GM23338 (cell line): Measurements from ENCODE around the gene MYH15. TPM values are rescaled to one million over a fixed set of nuclear protein-coding genes. Genes with fewer than 3 reads are reported as not detected.

Experiments used
- ATAC-seq: fragments of 200-7000 bp; cut with Tn5 transposase; 3 replicates; pipeline ENCODE4 v1.9.1; 2020
- DNase-seq: peaks from one replicate; pipeline ENCODE4 v3.0.0-alpha.2; 2015; ENCODE audit warnings: low spot score
- H2AFZ ChIP-seq: fragments of 200-600 bp; sonication (generic); 2 replicates; pipeline ENCODE4 v1.8.0; 2016; ENCODE audit warnings: antibody characterized with exemption, mild to moderate bottlenecking, moderate library complexity
- H3F3A ChIP-seq: fragments of 200-600 bp; sonication (generic); replicated peaks from 2 replicates; pipeline ENCODE4 v1.8.0; 2017; ENCODE audit warnings: antibody characterized with exemption, mixed run types, low read depth
- H3K27ac ChIP-seq: fragments of 200-600 bp; sonication (generic); 2 replicates; pipeline ENCODE4 v1.6.1; 2016; ENCODE audit warnings: low read depth
- H3K27me3 ChIP-seq: fragments of 200-600 bp; sonication (generic); 2 replicates; pipeline ENCODE4 v1.8.0; 2016; ENCODE audit warnings: mild to moderate bottlenecking, mixed run types, moderate library complexity; ENCODE audit not compliant: insufficient read depth
- H3K36me3 ChIP-seq: fragments of 200-600 bp; sonication (generic); 2 replicates; pipeline ENCODE4 v1.8.0; 2016; ENCODE audit warnings: mild to moderate bottlenecking; ENCODE audit not compliant: insufficient read depth
- H3K4me1 ChIP-seq: fragments of 200-600 bp; sonication (generic); 2 replicates; pipeline ENCODE4 v1.8.0; 2016; ENCODE audit warnings: mild to moderate bottlenecking, moderate library complexity; ENCODE audit not compliant: insufficient read depth
- H3K4me2 ChIP-seq: fragments of 200-600 bp; sonication (generic); 2 replicates; pipeline ENCODE4 v1.7.1; 2017; ENCODE audit warnings: mixed run types
- H3K4me3 ChIP-seq: fragments of 200-600 bp; sonication (generic); 2 replicates; pipeline ENCODE4 v1.6.1; 2016; ENCODE audit warnings: mixed run types
- H3K79me2 ChIP-seq: fragments of 200-600 bp; sonication (generic); replicated peaks from 2 replicates; pipeline ENCODE4 v1.8.0; 2017; ENCODE audit warnings: mild to moderate bottlenecking; ENCODE audit not compliant: insufficient read depth
- H3K9me2 ChIP-seq: fragments of 200-600 bp; sonication (generic); 2 replicates; pipeline ENCODE4 v1.8.0; 2017; ENCODE audit not compliant: insufficient read depth
- H4K20me1 ChIP-seq: fragments of 200-600 bp; sonication (generic); replicated peaks from 2 replicates; pipeline ENCODE4 v1.8.0; 2017; ENCODE audit warnings: mild to moderate bottlenecking; ENCODE audit not compliant: insufficient read depth
- H3K27ac Mint-ChIP-seq: 2 replicates; pipeline ENCODE4 v1.8.0; 2020; ENCODE audit warnings: inconsistent platforms, mild to moderate bottlenecking, moderate library complexity, mixed read lengths
- H3K27me3 Mint-ChIP-seq: 3 replicates; pipeline ENCODE4 v1.8.0; 2022; ENCODE audit warnings: low read depth, mild to moderate bottlenecking, moderate library complexity, mixed read lengths, inconsistent platforms; ENCODE audit not compliant: insufficient read depth, poor library complexity
- H3K36me3 Mint-ChIP-seq: 3 replicates; pipeline ENCODE4 v1.8.0; 2021; ENCODE audit warnings: low read depth, mild to moderate bottlenecking, inconsistent platforms, moderate library complexity, mixed read lengths
- H3K4me1 Mint-ChIP-seq: 3 replicates; pipeline ENCODE4 v1.8.0; 2020; ENCODE audit warnings: mild to moderate bottlenecking, inconsistent platforms, mixed read lengths
- H3K4me3 Mint-ChIP-seq: 3 replicates; pipeline ENCODE4 v1.8.0; 2021; ENCODE audit warnings: moderate library complexity, mild to moderate bottlenecking, inconsistent platforms, mixed read lengths
- H3K9me3 Mint-ChIP-seq: 3 replicates; pipeline ENCODE4 v1.8.0; 2020; ENCODE audit warnings: moderate library complexity, mild to moderate bottlenecking, inconsistent platforms, mixed read lengths
- CREB1 ChIP-seq: fragments of 250-450 bp; sonication (Bioruptor Pico); IDR thresholded peaks from 2 replicates; pipeline ENCODE4 v1.5.0; 2020; ENCODE audit warnings: low read depth, mild to moderate bottlenecking, moderate library complexity
- EZH2 ChIP-seq: fragments of 200-600 bp; sonication (generic); IDR thresholded peaks from one replicate; pipeline ENCODE4 v1.8.0; 2017; ENCODE audit warnings: antibody characterized with exemption, mild to moderate bottlenecking, low read depth; ENCODE audit not compliant: unreplicated experiment
- EZH2phosphoT487 ChIP-seq: fragments of 200-600 bp; sonication (generic); IDR thresholded peaks from one replicate; pipeline ENCODE4 v1.8.1; 2018; ENCODE audit warnings: antibody characterized with exemption; ENCODE audit not compliant: unreplicated experiment
- NANOG ChIP-seq: IDR thresholded peaks from 2 replicates; pipeline ENCODE4 v1.6.1; 2016; ENCODE audit warnings: antibody characterized with exemption, borderline replicate concordance
- POLR2AphosphoS5 ChIP-seq: IDR thresholded peaks from 2 replicates; pipeline ENCODE4 v1.6.1; 2016; ENCODE audit warnings: antibody characterized with exemption, low read depth
- STAT1 ChIP-seq: IDR thresholded peaks from one replicate; pipeline ENCODE4 v1.6.1; 2016; ENCODE audit warnings: antibody characterized with exemption; ENCODE audit not compliant: unreplicated experiment
- ZNF114 ChIP-seq: fragments of 250-450 bp; sonication (Bioruptor Pico); IDR thresholded peaks from 2 replicates; pipeline ENCODE4 v1.5.0; 2020; ENCODE audit warnings: mild to moderate bottlenecking, moderate library complexity
- ZNF331 ChIP-seq: fragments of 250-450 bp; sonication (Bioruptor Pico); IDR thresholded peaks from 2 replicates; pipeline ENCODE4 v1.5.0; 2020; ENCODE audit warnings: low read depth, mild to moderate bottlenecking, moderate library complexity
- polyA plus RNA-seq: library from polyadenylated mRNA; unstranded; fragments of >200 nt; fragmentation: Nextera tagmentation; extraction: Ambion mirVana; gene quantifications from 2 replicates; pipeline ENCODE4 v1.2.1, GENCODE V29; 2016
- total RNA-seq: library from RNA; depleted of rRNA; stranded (reverse); fragments of >200 nt; shearing (Covaris generic); gene quantifications from 2 replicates; pipeline ENCODE4 v1.2.3, GENCODE V29; 2014
- TF ChIP-seq, protein P1 (sequence below), 2 experiments: fragments of 200-600 bp in 1 of 2; sonication (generic) in 1 of 2; conservative IDR thresholded peaks; 2 replicates each; pipeline versions ENCODE4 v1.5.1 to v1.6.1; 2016 to 2017; ENCODE audit warnings: antibody characterized with exemption in 2 of 2, low read depth in 2 of 2, mild to moderate bottlenecking in 2 of 2, moderate library complexity in 1 of 2
- TF ChIP-seq, protein P2 (sequence below): fragments of 250-450 bp; sonication (Bioruptor Pico); IDR thresholded peaks from 2 replicates; pipeline ENCODE4 v1.5.0; 2020; ENCODE audit warnings: mild to moderate bottlenecking, moderate library complexity

Gene MYH15
- total and polyA plus RNA-seq, 2 experiments from 2014 or later, result 0.07 TPM; not detected in 1

- no peak overlapping the region for H2AFZ ChIP-seq
- no peaks in the 10 kb centered on the region for H4K20me1 ChIP-seq
- no peaks in the 10 kb centered on the region for H3K27me3 ChIP-seq
- 0 out of 2 replicates have a peak, but pooled peaks cover 10% of the 10 kb centered on the region for H3K9me2 ChIP-seq
- Mint-ChIP-seq H3K4me1 (no peaks in the 10 kb centered on the region), H3K36me3 (no peaks in the 10 kb centered on the region), H3K27ac (no peak overlapping the region), H3K9me3 (no peaks in the 10 kb centered on the region; the same call in 2 of the 3 replicates), H3K4me3 (no peak overlapping the region), H3K27me3 (no peaks in the 10 kb centered on the region)
- H3K4me3 ChIP-seq, result no peak overlapping the region
- H3F3A ChIP-seq, result no peaks in the 10 kb centered on the region
- no peaks in the 10 kb centered on the region for H3K79me2 ChIP-seq
- H3K4me1 ChIP-seq, result no peaks in the 10 kb centered on the region
- TF ChIP-seq NANOG (no peak), EZH2 (no peak)
- TF ChIP-seq, protein P1, sequence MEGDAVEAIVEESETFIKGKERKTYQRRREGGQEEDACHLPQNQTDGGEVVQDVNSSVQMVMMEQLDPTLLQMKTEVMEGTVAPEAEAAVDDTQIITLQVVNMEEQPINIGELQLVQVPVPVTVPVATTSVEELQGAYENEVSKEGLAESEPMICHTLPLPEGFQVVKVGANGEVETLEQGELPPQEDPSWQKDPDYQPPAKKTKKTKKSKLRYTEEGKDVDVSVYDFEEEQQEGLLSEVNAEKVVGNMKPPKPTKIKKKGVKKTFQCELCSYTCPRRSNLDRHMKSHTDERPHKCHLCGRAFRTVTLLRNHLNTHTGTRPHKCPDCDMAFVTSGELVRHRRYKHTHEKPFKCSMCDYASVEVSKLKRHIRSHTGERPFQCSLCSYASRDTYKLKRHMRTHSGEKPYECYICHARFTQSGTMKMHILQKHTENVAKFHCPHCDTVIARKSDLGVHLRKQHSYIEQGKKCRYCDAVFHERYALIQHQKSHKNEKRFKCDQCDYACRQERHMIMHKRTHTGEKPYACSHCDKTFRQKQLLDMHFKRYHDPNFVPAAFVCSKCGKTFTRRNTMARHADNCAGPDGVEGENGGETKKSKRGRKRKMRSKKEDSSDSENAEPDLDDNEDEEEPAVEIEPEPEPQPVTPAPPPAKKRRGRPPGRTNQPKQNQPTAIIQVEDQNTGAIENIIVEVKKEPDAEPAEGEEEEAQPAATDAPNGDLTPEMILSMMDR (conservative IDR thresholded peaks at IDR 0.05; ENCODE audit: low read depth in 2 of 2), result no peak
- H3K4me2 ChIP-seq, result no peak overlapping the region
- no peak overlapping the region for H3K27ac ChIP-seq
- H3K36me3 ChIP-seq, result no peaks in the 10 kb centered on the region
- no peak for DNase-seq
- ATAC-seq, result no peak
Observed at GRCh38 chr3:108354562-108354961, 155.8 kb downstream of the MYH15 start.

- H3K27ac Mint-ChIP-seq, result no peak overlapping the region
- TF ChIP-seq ZNF114 (CRISPR knock-in tag), result no peak
- no peak for TF ChIP-seq EZH2
- TF ChIP-seq, protein P1 (conservative IDR thresholded peaks at IDR 0.05; ENCODE audit: low read depth in 2 of 2), result no peak
- TF ChIP-seq, protein P2, sequence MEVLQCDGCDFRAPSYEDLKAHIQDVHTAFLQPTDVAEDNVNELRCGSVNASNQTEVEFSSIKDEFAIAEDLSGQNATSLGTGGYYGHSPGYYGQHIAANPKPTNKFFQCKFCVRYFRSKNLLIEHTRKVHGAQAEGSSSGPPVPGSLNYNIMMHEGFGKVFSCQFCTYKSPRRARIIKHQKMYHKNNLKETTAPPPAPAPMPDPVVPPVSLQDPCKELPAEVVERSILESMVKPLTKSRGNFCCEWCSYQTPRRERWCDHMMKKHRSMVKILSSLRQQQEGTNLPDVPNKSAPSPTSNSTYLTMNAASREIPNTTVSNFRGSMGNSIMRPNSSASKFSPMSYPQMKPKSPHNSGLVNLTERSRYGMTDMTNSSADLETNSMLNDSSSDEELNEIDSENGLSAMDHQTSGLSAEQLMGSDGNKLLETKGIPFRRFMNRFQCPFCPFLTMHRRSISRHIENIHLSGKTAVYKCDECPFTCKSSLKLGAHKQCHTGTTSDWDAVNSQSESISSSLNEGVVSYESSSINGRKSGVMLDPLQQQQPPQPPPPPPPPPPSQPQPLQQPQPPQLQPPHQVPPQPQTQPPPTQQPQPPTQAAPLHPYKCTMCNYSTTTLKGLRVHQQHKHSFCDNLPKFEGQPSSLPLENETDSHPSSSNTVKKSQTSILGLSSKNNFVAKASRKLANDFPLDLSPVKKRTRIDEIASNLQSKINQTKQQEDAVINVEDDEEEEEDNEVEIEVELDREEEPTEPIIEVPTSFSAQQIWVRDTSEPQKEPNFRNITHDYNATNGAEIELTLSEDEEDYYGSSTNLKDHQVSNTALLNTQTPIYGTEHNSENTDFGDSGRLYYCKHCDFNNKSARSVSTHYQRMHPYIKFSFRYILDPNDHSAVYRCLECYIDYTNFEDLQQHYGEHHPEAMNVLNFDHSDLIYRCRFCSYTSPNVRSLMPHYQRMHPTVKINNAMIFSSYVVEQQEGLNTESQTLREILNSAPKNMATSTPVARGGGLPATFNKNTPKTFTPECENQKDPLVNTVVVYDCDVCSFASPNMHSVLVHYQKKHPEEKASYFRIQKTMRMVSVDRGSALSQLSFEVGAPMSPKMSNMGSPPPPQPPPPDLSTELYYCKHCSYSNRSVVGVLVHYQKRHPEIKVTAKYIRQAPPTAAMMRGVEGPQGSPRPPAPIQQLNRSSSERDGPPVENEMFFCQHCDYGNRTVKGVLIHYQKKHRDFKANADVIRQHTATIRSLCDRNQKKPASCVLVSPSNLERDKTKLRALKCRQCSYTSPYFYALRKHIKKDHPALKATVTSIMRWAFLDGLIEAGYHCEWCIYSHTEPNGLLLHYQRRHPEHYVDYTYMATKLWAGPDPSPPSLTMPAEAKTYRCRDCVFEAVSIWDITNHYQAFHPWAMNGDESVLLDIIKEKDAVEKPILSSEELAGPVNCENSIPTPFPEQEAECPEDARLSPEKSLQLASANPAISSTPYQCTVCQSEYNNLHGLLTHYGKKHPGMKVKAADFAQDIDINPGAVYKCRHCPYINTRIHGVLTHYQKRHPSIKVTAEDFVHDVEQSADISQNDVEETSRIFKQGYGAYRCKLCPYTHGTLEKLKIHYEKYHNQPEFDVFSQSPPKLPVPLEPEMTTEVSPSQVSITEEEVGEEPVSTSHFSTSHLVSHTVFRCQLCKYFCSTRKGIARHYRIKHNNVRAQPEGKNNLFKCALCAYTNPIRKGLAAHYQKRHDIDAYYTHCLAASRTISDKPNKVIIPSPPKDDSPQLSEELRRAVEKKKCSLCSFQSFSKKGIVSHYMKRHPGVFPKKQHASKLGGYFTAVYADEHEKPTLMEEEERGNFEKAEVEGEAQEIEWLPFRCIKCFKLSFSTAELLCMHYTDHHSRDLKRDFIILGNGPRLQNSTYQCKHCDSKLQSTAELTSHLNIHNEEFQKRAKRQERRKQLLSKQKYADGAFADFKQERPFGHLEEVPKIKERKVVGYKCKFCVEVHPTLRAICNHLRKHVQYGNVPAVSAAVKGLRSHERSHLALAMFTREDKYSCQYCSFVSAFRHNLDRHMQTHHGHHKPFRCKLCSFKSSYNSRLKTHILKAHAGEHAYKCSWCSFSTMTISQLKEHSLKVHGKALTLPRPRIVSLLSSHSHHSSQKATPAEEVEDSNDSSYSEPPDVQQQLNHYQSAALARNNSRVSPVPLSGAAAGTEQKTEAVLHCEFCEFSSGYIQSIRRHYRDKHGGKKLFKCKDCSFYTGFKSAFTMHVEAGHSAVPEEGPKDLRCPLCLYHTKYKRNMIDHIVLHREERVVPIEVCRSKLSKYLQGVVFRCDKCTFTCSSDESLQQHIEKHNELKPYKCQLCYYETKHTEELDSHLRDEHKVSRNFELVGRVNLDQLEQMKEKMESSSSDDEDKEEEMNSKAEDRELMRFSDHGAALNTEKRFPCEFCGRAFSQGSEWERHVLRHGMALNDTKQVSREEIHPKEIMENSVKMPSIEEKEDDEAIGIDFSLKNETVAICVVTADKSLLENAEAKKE (CRISPR knock-in tag), result no peak
- no peak for TF ChIP-seq ZNF331
- no peak for TF ChIP-seq CREB1
- TF ChIP-seq POLR2AphosphoS5, result no peak
- TF ChIP-seq EZH2phosphoT487, result no peak
- TF ChIP-seq STAT1, result no peak
- TF ChIP-seq NANOG, result no peak
Observed at GRCh38 chr3:108352176-108352575, 158.2 kb downstream of the MYH15 start.

More at GRCh38 chr3:108352176-108352575, 158.2 kb downstream of the MYH15 start:
- Histone ChIP-seq H3K4me2 (no peak overlapping the region), H3F3A (no peaks in the 10 kb centered on the region), H3K27ac (no peak overlapping the region), H3K79me2 (no peaks in the 10 kb centered on the region), H3K9me2 (0 out of 2 replicates have a peak, but pooled peaks cover 2% of the 10 kb centered on the region), H3K4me3 (no peak overlapping the region), H3K4me1 (no peaks in the 10 kb centered on the region), H3K36me3 (no peaks in the 10 kb centered on the region), H4K20me1 (no peaks in the 10 kb centered on the region), H2AFZ (no peak overlapping the region; the same call in 1 of the 2 replicates), H3K27me3 (no peaks in the 10 kb centered on the region)
- DNase-seq (no peak), ATAC-seq (no peak)
- Mint-ChIP-seq H3K27me3 (no peaks in the 10 kb centered on the region), H3K4me3 (no peak overlapping the region), H3K36me3 (no peaks in the 10 kb centered on the region), H3K9me3 (peaks cover 8% of the 10 kb centered on the region; the same call in 2 of the 3 replicates), H3K4me1 (no peaks in the 10 kb centered on the region)
